Glomerular visceral epithelial cell (primary cell): Measurements from ENCODE around the gene C3orf22.

Source experiments
- DNase-seq: peaks from one replicate; pipeline ENCODE4 v3.0.0-alpha.2; 2016; ENCODE audit errors: extremely low spot score

C3orf22 gene

DNA sequence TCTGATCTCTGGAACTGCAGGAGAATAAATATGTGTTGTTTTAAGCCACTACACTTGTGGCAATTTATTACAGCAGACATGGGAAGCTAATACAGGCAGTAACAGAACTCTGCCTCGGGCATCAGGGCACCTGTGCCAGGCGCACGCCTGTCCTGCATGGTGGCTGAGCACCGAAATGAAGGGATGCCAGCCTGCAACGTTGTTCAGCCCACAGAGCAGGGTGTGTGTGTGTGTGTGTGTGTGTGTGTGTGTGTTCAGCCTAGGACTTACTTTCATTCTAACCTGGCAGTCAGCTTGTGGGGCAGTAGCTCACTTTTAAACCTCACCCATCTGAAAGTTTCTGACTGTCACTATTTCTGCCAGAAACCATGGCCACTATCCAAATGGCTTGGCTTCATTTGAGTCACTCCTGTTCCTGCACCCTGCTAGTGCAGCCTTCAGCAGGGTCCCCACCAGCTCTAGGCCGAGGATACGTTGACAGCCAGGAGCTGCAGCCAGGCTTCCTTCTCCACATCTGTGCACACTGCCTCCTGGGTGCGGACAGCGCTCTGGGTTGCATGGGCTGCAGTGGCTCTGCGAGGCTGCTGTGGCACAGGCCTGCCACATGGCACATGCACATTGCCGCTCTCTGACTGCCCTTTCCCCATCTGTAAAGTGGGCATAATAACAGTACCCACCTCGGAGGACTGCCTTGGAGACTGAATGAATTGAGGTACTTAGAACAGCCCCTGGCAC lies 45.6 kb downstream of the C3orf22 start:
- no peak for DNase-seq

DNA sequence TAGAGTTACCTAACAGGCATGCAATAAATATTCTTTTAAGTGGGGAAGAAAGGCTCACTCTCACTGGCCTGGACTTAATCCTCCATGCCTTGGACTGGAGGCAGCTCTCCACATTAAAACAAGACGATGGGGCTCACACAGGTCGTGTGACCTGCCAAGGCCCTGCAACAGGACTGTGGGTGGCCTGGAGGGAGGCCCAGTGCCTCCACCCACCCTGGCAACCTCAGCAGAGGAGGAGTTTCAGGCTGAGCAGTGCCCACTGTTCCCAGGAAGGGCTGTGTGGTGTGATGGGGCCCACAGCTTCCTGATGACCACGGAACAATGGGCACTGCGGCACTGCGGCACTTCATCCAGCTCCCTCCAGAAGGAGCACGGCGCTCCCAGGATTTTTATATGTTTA lies 46.7 kb downstream of the C3orf22 start:
- DNase-seq, result no peak

DNA sequence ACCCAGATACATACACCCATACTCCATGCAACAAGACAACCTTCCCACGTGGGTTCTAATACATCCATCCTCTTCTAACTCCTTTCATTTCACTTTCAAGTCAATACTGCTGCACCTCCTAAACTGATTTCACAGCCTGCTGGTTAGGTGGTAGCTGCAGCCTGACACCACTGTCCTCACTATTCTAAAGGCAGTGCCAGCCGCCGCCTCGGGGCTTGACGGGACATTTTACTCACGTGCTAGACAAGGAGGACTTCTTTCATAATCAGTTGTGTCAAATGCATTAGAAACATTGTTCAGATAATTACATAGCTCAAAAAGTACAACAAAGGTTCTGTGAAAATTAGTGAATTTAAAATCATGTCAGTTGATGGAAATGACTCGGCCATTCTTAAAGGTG lies 47.4 kb downstream of the C3orf22 start:
- no peak for DNase-seq

DNA sequence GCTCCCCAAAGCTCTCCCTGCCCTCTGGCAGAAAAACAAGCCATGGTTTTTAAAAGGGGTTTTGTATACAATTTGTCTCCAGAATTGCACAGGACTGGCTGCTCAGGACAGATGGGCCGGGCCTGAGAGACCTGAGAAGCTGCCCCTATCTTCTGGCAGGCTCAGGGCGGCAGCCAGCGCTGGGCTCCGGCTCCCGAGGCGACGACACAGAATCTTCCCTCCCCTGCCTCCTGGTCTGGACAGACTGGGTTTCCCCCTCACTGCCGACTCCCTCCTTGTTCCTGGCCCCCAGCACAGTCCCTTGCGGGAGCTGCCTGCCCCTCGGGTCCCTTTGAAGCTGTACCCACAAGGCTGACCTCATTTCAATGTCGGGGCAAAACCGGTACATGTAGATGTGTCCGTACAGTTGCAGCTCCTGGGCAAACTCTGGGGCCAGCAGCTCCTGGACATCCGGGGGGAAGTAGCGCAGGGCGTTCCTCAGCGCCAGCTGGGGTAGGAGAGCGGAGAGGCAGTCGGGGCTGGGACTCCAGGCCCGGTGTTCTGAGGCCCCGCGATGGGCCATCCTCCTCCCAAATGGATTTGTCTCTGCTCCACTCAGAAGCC lies 48.3 kb downstream of the C3orf22 start:
- no peak for DNase-seq

DNA sequence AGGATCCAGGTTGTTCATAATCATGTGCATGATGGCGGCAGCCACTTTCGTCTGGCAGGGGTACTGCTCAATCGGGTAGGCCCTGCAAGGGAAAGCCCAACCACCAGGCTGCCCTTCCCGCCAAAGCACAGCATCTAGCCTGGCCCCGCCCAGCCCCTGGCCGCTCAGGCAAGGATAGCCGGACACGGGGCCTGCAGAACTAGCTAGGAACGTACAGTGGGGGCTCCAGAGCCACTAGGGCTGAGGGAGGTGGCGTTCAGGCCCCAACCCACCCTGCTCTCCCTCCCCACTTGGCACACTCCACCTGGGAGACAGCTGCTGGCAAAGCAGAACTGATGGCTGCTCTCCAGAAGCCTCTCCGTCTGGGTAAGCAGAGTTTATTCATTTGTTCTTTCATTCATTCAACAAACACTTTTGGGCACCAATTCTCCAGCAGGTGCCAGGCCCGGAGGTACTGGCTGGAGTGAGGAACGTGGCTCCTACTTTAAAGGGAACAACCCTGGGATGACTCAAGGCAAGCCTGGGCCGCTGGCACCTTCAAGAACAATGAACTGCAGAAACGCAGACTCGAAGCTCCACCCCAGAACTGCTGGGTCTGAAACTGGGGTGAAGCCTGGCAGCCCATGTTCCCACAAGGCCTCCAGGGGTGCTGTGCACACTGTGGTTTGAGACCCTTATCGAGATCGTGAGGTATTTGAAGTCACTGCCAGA lies 49.0 kb downstream of the C3orf22 start:
- no peak for DNase-seq

DNA sequence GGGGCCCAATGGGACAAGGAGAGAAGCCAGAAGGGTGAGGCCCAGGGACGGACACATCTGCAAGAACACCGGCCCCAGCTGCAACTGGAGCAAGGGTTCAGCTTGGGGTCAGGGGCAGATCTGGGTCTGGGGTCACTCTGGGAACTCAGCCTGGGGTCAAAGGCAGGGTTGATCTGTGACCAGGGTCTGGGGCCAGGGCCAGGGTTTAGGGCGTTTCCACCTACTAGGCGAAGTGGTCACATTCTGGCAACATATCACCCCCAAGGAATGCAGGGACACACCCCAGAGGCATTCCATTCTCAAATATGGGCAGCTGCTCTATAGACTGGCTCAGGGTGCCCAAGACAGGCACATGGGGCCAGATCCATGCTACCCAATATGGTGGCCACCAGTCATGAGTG lies 50.2 kb downstream of the C3orf22 start:
- DNase-seq, result no peak

DNA sequence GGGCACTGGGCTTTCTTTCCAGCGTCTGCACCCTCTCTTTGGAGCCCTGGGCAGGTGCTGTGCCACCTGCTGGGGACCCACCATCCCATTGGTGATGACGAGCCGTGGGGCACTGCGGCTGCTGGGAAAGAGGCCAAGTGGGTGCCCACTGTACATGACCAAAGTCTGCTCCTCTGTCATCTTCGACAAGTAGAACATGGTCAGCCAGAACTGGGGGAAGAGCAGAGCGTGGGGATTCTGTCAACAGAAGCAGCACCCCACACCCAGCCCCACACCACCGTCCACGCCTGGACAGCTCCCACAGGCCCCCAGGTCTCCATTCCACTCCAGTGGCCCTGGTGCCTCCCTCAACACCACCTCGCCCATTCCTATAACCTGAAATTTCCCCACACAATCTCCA lies 50.8 kb downstream of the C3orf22 start:
- no peak for DNase-seq

DNA sequence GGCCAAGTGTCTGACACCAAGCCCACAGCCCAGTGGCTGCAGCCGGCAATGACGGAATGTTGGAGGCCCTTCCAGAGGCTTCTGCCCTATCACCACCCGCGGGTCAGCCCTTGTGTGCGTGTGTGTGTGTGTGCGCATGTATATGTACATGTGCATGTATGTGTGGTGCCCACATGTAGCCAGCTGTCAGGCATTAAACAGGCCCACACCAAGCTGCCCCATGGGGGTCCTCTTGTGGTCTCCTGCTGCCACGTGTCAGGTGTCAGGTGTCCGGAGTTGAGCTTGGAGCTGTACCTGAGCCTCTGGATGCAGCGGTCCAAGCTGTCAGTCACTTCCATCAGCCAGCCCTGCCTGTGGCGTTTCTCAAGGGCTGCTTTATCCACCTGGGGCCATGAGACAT lies 55.0 kb downstream of the C3orf22 start:
- no peak for DNase-seq

DNA sequence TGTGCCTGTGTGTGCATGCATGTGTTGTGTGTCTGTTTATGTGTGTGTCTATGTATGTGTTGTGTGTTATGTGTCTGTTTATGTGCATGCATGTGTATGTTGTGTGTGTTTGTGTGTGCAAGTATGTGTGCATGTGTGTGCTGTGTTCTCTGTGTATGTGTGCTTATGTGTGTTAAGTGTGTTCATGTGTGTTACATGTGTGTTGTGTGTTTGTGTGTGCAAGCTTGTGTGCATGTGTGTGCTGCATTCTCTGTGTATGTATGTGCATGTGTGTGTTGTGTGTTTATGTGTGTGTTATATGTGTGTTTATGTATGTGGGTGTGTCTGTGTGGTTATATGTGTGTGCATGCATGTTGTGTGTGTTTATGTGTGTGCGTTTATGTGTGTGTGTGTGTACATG lies 56.1 kb downstream of the C3orf22 start:
- DNase-seq, result no peak

DNA sequence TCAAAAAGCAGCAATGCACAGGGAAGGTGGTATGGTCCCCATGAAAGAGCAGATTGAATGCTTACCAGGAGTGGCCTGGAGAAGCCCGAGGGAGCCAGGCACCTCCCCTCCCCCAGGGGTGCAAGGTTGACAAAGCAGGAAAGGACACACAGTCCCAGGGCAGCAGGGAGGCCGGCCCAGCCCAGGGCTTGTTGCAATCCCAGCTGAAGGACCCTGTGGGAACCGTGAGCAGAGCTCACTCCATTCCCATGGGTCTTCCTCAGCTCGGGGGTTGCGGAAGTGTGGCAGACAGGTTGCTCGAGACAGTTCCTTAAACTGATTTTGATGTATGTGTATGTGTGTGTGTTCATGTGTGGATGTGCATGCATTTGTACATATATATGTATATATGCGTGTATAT lies 57.0 kb downstream of the C3orf22 start:
- no peak for DNase-seq

DNA sequence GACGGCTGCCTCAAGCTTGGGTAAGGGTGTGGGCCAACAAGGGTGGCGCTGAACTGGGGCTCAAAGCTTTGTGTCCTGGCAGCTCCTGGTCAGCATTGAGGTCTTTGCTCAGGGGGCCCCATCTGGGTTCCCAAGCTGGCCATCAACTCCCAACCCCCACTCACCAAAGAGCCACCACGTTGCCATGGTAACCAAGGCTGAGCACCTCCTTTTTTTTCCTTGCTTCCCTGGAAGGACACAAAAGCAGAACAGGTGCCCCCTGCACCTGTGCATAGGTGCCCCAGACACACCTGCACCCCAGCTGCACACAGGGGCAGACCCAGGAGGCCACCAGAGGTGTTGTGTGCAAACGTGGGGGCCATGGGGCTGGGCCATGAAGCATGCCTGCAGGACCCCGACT lies 57.7 kb downstream of the C3orf22 start:
- no peak for DNase-seq

DNA sequence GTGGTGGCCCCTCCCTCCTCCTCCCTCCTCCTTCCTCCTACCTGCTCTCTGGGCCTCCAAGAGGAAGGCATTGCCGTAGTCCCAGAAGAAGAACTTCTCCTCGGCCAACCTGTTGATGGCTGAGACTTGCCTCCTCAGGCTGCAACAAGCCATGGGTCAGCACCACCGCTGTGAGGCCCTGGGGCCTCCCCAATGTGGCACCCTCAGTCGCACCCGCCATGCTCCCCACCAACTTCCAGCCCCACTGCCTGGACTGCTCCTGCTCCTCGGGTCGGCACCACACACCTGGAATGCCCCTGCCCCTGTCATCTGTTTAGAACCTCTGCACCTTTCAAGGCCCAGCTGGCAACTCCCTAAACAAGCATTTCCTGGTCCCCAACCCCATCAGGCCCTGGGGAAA lies 58.7 kb downstream of the C3orf22 start:
- no peak for DNase-seq
